ENCODE data around the gene PSMA6.
"Not testable (repeated sequence)": the region's sequence is repeated elsewhere in the genome, so short reads cannot be mapped to it uniquely, and the experiment has no call there.

PSMA6 gene

DNA sequence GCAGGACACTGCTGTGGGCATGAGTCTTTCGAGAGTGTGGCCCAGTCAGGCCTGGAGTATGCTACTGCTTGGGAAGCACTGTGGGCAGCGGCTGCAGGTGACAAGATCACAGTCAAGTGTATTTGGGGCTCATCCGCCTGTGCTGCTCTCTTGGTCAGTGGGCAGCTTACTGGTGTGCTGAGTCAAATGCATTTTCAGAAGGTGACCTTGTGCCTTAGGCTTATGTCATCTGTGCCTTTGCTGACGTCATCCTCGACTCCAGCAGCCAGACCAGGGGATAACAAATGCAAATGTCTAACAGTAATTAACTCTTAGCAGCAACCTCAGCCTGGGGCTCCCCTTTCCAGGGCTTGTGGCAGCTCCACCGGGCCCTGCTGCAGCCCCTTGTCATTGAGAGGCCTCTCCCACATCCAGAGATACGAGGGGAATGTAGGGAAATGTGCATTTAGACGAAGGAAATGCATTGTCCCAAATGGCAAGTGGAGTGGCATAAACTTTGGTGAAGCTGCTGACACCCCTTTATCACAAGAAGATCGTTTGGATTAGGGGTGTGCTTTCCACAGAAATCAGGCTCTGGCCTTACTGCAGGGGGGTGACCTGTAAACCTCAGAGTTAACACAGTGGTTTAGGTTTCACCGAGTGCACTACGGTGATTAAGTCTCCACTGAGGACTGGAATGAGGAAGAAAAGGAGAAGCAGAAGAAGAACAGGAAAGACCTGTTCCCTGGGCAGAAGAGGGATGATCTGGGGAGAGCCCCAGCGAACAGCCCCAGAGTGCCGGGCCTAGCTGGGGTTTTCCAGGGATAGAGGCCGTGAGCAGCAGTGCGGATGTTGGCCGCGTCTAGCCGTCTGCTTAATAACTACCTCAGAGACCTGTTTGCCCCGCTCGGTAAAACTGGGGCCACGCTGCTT is 39.7 kb downstream of the PSMA6 start:
- DNase-seq = no peak

DNA sequence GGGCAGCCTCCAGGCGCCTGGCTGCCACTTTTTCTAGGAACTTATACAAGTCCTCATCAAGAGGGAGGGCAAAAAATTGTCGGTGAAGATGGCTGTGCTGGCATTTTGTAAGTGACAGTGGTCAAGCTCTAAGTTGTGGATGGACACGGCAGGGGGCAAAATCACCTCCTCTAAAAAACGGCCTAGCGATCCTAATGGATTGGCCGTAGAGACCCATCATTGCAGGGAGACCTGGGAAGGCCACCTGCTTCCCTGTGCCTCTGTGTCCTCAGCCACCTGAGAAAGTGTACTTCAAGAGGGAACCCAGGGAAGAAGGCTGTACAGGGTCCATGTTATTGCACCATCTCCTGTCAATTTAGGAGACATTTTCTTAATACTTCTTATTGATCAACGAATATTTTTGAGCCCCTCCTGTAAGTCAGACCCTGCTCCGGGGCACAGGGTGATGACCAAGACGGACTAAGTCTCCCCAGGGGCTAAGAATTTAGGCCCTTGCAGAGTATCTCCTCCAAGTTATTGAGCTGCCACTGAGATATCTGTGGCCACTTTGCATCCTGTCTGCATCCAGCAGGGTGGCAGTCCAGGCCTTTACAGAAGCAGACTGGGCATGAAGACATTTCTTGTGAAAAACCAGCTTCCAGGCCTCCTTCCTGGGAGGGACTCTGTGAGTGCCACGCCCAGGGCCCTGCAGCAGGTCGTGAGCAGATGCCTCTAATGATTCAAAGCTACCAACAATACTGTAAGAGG is 40.5 kb downstream of the PSMA6 start:
- DNase-seq = peak; percentile 74

DNA sequence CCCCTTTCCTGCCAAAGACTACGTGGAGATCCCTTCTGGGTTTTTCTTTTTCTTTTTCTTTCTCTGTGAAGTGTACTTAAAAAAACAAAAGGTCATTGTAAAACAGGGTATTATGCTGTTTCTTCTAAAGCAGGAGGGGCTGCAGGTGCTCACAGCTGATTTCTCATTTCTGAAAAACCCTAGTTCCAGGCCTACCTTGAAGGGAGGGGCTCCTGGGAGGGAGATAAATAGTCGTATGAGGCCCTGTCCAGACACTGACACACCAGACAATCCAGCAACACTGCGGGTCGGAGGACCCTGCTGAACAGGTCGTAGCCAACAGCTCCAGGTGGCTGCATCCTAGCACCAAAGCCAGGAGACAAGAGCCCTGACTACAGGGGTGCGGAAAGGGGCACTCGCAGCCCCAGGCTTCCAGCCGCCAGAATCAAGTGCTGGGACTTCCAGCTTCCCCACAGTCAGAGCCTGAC is 41.1 kb downstream of the PSMA6 start:
- no peak for DNase-seq

DNA sequence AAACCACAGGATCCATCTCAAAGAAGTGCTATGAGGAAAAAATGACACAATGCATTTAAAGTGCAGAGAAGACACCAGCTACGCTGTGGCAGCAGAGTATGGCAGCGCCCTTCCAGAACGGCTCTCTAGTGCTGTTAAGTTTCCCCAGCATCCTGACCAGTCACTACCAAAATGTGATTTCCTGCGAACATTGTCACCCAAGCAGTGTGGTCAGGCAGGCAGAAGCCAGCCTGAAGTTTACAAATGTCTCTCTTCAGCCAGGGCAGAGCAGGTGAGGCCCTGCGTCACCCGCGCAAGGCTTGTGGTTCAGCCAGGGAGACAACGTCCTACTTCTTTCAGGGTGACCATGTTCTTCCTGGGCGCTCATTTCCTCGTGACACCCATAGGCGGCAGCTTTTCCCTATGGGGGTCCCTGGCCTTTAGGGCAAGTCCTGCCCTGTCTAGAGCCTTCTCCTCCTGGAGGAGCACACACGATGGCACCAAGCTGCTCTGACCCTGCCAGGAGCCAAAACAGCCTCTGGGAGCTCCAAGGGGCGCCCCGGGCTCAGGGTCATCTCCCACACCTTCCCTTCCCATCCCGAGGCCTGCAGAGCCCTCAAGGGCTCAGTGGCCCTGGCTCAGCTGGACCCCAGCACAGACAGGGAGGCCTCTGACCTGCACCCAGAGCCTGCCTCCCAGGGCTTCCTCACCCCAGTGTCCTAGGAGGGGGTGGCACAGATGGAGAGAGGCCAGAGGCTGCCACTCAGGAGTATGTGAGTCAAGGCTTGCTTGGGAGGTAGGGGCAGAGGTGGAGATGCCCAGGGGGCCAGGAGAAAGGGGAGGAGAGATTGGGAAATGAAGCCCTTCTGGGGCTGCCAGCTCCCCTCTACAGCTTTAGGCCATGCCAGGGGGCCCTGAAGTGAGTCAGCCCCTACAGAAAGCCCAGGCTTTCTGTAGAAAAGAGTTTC is 41.9 kb downstream of the PSMA6 start:
- no peak for DNase-seq

DNA sequence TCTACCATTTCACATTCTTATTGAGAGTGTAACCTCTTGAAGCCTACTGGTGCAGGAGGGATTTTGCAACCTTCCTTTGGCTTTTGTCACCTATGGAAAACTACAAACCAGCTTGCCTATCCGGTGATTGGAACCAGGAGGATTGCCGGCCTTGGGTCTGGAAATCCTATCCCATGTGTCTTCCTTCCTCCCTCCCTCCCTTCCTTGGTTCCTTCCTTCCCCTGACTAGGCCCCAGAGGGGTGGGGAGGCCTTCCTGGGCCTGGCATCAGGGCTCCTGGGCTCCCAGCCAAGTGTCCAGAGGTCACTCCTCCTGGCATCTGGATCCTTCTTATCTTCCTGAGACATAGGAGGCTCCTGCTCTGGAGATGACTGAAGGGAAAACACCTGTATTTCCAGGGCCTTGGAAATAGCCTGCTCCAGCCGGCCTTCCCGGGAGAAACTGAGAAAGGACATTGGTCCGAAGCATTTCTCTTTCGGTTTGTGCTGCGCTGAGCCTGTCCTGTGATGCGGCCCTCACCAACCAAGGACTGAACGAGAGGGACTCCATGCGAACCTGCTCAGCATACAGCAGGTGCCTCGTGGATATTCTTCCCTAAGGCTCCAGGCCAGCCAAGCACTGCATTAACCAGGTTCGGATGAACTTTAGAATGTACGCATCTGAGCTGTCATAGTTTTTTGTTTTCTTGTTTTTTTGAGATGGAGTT is 43.4 kb downstream of the PSMA6 start:
- no peak for DNase-seq

DNA sequence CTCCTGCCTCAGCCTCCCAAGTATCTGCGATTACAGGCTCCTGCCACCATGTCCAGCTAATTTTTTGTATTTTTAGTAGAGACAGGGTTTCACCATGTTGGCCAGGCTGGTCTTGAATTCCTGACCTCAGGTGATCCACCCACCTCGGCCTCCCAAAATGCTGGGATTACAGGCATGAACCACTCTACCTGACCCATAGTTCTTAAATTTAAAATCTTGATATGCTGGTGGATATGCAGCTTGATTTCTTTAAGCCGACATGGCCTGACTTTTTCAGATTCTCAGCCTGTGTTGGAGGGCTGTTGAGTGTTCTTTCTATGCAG is 44.0 kb downstream of the PSMA6 start:
- not testable (repeated sequence) for DNase-seq

DNA sequence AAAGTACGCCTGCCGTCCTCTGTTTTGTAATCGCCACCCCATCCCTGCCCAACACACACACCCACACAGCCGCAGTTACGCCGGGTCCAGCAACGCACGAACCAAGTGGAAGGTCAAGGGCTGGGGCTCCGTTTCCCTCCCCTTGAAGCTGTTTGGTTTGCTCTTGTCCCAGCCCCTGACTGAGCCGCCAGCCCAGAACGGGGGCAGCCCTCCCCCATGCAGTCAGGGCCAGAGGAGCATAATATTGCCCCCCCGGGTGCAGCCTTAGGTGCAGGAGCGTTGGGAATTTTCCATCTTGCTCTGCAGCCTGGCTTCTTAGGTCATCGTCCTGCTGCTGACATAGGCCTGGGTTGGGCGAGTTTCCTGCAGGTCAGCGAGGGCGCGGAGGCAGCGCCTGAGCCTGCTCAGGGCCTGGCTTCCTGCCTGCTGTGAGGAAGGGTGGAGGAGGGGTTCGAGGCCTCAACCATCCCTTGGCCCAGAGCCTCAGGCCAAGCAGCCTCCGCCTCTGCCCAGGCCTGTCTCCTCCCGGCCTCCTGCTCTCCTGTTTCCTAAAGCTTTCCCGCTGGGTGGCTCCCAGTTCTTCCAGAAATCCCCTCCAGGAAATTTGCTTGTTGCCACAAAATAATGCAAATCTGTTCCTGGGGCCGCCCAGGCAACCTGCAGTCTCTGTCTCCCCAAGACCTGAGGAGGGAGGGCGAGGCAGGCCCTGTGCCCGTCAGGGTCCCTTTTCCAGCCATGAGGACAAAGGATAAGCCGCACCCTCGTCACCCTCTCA is 44.5 kb downstream of the PSMA6 start:
- DNase-seq = no peak

DNA sequence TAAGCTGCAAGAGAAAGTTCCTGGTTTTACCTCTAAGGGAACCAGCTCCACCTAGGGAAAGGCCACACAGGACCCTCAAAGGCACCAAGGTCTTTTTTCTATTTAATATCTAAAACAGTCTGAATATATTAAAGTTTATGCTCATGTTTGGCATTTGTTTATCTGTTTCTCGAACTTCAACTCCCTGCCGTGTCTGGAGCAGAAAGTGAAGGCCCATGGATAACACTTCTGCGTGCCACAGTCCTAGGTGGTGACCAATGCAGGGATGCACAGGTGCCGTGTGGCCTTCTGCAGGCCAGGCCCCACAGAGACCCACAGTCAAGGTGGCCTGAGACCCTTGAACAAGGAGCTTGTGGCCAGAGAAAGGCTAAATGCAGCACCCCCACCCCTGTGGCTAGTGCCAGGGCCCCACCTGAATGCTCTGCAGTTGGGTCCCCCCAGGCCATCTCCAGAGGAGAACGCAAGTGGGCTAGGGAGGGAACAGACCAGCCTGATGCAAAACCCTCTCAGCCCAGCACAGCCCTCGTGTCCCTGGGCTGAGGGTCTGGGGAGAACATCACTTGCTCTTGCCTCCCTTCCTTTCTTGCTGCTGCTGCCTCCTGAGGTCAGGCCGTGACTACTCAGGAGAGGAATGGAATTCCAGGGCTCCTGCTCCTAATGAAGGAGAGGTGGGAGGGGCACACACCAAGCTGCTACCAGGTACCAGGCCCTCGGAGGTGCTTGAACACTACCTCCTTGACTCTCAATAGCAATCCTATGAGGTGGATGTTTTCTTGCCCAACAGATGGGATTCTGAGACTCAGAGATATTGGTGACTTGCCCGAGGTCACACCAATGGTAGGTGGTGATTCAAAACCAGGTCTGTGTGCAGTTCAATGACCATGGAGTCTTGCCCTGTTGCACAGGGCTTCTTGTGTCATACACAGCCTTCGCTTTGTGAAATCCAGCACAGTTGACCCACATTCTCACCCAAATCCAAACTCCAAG is 45.4 kb downstream of the PSMA6 start:
- no peak for DNase-seq

DNA sequence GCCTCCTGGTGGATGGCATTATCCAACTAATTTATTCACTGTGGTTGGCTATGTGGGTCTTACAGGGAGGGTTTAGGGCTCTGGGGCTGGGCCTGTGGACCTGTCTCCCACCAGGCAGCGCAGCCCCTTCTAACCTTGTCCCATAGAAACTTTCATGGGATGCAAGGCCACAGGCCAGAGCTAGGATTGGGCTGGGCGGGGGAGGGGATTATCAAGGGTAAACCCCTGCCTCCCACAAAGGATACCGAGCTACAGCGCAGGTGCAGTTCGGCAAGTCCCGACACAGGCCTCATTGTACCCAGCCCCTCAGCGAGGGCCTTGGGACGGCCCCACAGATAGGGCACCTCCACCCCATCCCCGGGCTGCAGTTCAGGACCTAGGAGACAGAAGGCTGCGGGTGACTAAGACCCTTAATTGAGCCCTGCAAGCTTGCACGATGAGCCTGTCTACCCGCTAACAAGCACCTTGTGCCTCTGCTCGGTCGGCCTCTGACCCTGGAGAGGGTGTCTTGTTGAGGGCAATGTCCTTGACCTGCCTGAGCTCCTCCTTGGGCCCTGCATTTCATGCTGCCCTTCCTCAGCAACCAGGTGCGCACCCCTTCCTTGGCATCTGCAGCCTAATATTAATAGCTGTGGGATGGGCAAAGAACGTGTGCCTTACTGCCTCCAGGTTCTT is 46.7 kb downstream of the PSMA6 start:
- DNase-seq = peak; percentile 61

DNA sequence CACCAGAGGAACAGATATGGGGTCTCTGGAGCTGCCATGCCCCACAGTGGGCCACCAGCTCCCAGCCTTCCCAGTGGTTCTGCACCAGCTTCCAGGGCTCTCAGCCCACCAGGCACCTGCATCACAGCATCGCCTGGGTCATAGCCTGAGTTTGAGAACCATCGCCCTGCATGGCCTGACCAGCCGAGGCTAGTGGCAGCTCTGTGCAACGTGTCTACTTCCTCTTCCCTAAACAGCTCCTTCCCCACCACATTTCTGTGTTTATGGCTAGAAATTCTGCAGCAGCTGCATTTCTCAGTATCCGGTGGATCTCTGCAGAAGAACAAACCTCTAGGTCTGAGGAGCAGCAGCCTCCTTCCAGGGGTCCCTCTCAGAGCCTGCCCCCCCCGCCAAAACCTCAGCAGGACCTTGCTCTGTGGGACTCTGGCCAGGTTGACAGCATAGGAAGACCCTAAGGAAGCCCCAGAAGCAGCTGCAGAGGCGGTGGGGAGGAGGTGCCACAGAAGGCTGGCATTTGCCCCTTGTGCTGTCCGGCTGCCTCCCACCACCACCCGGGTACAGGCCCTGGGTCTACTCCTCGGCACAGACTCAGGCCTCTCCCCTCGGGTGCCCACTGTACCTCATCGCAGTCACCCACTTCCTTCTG is 47.7 kb downstream of the PSMA6 start:
- peak; percentile 58 for DNase-seq

DNA sequence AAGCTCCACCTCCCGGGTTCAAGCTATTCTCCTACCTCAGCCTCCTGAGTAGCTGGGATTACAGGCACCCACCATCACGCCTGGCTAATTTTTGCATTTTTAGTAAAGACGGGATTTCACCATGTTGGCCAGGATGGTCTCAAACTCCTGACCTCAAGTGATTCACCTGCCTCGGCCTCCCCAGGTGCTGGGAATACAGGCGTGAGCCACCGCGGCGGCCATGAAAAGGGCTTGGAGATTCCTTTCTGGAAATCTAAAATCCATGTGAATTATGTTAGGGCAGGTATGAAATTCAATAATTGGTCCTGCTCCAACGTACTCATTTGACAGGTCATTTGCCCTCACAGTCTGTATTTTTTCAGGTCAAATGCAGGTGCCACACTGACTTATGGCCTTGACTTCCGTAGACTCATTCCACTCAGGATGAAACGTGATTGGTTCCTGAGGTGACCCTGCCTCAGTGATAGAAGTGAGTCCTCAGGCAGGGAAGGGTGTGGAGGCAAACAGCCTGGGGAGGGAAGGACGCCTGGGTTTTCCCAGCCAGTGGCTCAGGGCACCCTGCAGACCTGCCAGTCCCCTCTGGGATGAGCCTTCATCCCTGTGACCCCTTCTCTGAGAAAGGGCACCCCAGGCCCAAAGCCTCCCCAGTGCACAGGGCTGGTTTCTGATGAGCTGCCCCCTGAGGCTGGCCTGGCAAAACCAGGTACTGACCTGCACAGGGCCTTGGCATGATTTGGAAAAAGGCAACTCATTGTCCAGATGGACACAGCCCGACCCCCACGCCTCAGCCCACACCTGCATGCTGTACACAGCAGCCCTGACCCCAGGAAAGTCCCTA is 48.7 kb downstream of the PSMA6 start:
- DNase-seq = peak; percentile 51

DNA sequence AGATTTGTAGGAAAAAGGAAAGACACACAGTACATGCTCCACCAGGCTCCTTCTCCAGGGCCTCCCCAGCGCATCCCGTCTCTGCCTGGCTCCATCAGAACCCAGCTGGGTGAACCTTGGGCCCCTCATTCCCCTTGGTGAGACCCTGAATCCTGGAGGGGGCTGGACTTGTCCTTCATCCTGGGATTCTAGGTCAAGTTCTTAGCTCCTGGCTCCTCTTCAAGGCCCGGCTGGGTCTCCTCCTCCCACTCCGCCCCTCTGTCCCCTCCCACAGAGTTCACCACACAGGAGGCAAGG is 49.2 kb downstream of the PSMA6 start:
- no peak for DNase-seq

DNA sequence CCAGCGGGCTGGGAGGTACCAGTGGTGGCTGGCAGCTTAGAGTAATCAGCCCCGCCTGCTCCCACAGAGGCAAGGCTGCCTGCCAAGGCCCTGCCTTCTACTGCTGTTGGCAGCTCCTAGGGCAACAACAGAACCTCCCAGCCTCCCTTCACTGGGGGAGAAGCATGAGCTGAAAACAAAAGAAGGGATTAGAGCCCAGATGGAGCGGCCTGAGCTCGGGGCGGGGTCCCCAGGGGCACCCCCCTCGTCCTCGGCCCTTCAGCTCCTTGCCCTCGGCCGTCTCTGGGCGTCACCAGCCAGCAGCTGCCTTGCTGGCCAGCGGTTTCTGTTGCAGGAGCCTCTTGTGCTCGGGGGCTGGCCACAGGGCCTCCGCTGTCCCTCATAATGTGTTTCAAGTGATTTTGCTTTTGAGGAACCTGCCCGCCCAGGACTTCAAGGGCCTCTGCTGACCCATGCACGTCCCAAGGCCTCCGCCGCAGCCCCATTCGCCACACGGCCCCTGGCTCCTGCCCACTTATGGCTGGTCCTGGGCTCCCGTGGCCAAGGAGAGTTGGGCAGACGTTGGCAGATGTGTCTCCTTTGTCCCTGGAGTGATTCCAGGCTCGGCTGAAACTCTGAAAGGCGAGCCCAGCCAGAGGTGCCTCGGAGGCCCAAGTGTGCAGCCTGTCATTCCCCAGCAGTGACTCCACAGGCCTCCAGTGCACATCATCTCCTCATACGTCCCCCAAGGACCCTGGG is 49.7 kb downstream of the PSMA6 start:
- peak; percentile 60 for DNase-seq

DNA sequence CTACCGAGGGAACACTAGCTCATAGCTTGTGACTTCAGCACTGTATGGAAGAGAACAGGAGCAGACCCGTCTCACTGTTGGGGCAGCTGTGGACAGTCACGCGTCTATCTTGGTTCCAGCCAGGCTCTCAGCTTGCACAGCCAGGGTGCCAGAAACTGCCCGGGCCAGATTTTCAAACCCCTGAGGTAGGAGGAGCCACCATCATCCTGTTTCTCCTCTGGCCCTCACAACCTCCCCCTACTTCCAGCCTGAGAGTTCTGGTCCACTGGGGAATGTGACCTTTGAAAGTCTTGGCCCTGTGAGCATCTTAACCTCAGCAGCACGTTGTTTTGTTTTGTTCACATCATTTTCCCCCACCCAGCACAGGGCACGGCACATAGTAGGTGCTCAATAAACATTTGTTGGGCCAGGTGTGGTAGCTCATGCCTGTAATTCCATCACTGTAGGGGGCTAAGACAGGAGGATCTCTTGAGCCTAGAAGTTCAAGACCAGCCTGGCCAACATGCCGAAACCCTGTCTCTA is 50.4 kb downstream of the PSMA6 start:
- DNase-seq = peak; percentile 46

DNA sequence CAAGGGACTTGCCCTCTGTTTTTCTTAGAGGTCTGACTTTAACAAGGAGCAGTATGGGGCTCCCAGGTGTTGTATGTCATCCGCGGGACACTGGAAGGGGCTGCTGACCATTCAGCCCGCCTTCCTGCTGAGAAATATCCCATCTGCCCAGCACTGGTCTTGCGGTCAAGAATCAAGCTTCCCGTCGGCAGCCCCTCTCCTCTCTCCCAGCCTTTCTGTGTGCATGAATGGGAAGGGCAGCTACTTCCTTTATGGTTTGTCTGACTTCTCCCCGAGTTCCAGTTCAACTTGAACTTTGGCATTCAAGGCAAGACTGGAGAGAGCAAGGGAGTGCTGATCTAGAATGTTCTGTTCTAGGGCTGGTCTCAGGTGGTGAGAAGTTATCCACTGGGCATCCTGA is 51.5 kb downstream of the PSMA6 start:
- no peak for DNase-seq

DNA sequence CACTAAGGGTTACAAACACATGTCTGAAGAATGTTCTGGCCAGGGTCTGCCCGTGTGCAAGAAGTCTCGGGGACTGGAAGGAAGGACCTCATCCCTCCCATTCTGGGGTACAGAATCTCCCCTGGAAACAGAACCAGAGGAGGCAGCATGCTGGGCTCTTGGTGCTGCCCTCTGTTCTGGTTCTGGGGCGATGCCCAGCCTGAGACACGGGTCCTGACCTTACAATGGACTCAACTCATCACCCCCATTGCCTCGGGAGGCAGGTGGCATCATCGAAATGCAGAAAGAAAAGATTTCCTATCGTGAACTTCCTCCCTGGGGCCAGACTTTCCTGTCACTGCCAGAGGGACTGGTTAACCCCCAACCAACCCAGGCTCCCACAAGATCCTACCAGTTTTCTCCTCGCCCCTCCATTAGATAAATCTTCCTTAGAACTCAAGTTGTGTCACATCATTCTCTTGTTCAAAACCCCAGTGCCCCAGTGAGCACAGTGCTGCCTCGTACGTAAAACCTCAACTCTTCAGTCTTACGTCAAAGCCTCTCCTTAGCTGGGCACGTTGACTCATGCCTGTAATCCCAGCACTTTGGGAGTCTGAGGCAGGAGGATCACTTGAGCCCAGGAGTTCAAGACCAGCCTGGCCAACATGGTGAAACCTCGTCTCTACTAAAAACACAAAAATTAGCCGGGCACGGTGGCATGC is 52.1 kb downstream of the PSMA6 start:
- DNase-seq = peak; percentile 52

All from activated effector memory CD4-positive, alpha-beta T cell treated with anti-CD3 and anti-CD28 coated beads, Interleukin-2, amount 50 U/mL, for 16 hours (primary cell).